ENCODE measurements around the gene ANKEF1.
"Not testable (repeated sequence)": the region's sequence is repeated elsewhere in the genome, so short reads cannot be mapped to it uniquely, and the experiment has no call there.

ANKEF1 gene

DNA sequence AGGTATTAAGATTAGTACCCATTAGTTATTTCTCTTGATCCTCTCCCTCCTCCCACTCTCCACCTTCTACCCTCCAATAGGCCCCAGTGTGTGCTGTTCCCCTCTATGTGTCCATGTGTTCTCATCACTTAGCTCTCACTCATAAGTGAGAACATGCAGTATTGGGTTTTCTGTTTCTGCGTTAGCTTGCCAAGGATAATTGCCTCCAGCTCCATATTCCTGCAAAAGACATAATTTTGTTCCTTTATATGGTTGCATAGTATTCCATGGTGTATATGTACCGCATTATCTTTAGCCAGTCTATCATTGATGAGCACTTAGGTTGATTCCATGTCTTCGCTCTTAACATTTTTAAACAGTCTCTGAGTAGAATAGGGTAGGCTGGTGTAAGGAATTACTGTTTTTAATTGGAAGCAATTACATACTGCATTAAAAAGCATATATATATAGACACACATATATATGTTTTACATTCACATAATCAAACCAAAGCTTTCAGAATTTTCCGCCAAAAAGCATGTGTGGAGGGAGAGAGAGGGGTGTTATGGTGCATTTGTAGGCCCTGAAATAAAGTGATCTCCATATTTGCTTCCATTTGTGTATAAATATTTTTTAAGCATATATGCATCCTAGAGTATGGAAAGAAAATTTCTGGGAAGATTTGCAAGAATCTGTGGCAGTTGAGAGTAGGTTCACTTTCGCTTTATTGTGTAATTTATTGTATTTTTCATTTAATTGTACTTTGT, 709 bp upstream of the ANKEF1 start:
- DNase-seq: peak in 1 of 2 donors; percentile 1

DNA sequence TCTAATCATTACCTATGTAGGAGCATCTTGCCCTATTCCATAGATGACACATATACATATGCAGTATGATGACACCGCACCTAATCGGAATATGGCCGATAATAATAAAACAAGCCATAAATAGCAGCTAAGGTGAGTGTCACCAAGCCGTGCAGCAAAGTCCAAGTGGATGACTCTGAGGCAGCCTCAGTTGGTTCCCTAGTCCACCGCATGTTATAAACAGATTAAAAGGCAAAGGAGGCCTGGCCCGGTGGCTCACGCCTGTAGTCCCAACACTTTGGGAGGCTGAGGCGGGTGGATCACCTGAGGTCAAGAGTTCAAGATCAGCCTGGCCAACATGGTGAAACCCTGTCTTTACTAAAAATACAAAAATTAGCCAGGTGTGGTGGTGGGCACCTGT, 1.5 kb downstream of the ANKEF1 start:
- DNase-seq: not testable (repeated sequence)

- DNase-seq: no peak
Measured at GRCh38 chr20:10040070-10040975, 5.5 kb downstream of the ANKEF1 start.

GRCh38 chr20:10042086-10042485, 7.3 kb downstream of the ANKEF1 start:
- DNase-seq: no peak

- DNase-seq: no peak
Measured at GRCh38 chr20:10047427-10047826, 12.6 kb downstream of the ANKEF1 start.

DNA sequence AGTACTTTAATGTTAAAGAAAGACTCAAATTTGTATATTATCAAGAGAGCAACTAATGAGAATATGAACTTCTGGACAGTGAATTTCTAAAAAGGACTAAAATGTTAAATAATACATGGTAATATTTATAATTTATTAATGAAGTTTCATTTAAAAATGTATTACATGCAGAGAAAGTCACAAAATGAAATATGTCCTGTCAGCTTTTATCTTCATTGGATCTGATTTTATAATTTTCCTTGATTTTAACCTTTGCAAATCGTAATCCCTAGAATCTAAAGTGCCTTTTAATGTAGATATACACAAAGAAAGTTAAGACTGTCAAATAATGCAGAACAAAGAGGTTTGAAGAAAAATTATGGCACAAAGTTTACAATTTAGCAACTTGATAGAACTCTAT, 16.4 kb downstream of the ANKEF1 start:
- DNase-seq: no peak

DNA sequence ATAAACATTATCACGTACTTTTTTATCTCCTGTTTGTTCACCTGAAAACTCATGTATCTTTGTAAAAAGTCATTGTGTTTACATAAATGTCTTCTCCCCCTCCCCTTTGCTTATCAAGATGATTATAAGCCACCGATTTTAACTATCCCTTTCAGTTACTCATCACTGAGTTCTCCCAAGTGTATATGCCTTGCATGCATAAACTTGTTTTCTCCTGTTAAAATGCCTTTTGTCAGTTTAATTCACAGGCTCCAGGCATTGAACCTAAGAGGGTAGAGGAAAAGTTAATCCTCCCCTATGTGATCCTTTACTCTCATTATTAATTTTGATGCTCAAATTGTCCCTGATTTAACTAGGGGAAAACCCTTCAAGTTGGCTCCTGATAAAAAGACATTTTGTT, 24.2 kb downstream of the ANKEF1 start:
- no peak for DNase-seq

GRCh38 chr20:10060226-10060625, 25.4 kb downstream of the ANKEF1 start:
- DNase-seq: peak in 1 of 2 donors; percentile 2

DNA sequence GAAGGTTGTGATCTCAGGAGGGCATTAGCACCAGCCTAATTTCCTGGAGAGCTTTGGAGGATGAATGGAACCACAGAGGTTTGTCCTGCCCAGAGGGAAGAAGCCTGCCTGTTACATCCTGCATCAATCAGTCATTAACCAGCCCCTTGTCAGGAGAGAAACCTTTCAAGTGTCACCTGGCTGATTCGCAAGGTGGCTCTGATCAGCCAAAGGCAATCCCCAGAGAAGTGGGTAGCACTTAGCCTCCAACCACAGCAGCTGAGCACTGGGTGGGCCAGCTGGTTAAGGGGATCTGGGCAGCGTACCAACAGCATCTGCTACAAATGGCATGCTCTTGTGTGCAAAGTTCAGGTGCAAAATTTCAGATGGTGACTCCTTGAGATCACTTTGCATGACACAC, 26.9 kb downstream of the ANKEF1 start:
- DNase-seq: no peak

- no peak for DNase-seq
Measured at GRCh38 chr20:10063482-10063881, 28.7 kb downstream of the ANKEF1 start.

- no peak for DNase-seq
Measured at GRCh38 chr20:10064611-10065010, 29.8 kb downstream of the ANKEF1 start.

DNA sequence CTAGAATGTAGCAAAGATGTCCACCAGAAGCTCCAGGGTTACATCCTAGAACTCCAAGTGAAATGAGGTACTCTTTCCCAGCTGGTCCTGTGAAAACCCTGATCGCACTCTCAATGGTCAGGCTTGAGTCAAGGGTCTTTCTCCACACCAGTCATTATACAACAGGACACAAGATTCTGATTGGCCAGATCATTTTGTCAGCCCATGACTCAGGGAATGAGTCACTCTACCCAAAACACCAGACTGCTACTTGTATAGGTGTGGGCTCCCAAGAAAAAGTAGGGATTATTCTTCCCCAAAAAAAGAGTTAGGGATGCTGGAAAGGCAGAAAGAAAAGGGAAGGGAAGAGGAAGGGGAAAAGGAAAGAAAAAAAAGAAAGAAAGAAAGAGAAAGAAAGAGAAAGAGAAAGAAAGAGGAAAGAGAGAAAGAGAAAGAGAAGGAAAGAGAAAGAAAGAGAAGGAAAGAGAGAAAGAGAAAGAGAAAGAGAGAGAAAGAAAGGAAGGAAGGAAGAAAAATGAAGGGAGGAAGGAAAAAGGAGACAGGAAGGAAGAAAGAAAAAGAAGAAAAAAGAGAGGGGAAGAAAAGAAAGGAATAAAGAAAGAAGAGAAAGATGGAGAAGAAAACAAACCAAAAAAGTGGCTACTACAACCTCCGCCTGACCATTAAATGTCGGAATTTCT, 30.5 kb downstream of the ANKEF1 start:
- no peak for DNase-seq

DNA sequence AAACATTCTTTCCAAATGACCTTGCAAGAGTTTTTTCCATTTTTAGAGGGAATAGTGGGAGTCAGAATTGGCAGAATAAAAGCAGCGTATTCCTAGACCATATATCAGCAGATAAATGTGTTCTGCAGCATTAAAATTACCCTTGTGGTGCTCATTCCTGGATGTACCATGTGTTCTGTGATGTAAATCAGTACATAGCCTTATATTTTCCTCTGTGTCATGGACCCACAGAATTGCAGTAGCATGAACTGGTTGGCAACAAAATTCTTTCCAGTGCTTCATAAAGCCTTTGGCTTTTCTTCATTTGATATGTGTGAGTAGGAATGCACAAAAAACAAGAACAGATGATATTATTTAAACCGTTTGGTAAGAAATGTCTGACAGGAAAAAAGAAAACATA, 32.5 kb downstream of the ANKEF1 start:
- no peak for DNase-seq

GRCh38 chr20:10074513-10074912, 39.7 kb downstream of the ANKEF1 start:
- DNase-seq: no peak

DNA sequence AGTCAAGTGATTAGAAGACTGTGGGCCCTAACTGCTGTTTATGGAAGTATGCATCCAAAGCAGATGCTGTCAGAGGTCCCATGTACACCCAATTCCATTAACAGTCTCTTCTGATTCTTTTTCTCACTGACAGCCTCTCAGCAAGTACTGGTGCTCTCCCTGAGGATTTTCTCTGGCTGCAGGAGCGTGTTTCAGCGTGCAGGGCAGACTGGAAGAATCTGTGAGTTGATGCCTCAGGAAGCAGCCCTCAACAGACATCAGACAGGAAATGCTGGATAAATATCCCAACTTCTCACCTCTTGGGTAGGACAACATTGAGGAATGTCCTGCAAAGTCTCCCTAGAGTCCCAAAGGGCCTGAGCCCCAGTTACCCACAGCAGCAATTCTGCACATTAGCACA, 40.8 kb downstream of the ANKEF1 start:
- no peak for DNase-seq

GRCh38 chr20:10076126-10077080, 41.6 kb downstream of the ANKEF1 start:
- DNase-seq: no peak

- no peak for DNase-seq
Measured at GRCh38 chr20:10077081-10077471, 42.3 kb downstream of the ANKEF1 start.

DNA sequence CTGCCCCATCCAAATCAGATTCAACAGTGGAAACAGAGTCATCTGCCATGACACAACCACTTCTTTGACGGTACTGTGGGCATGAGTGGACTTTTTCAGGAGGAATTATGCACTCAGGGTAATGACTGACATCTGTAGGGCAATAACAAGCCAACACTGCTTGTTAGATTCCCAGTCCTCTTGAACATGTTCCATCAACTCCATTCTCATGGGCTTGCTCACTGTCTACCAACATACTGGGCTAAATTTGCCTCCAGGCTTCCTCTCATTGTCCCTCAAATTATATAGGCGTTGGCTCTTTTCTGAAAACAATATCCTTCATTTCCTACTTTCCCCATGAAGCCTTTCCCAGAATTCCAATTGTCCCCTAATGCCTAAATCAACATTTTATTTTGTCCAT, 43.1 kb downstream of the ANKEF1 start:
- DNase-seq: no peak

DNA sequence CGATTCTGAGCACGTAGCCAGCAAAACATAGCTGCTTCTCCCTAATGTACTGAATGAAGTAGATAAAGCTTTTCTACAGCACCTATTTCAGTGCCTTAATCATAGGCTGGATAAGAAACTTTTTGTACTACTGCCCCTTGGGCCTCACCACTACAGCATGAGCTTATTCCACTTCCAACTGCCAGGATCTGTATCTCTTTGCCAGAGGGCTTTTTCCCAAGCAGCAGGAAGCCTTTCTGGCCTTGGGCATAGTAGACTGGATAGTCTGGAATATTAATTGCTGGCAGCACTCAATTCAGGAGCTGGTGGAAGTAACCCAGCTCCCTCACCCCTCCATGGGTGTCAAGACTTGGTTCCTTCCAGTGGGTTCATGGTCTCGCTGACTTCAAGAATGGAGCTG, 43.6 kb downstream of the ANKEF1 start:
- no peak for DNase-seq

- no peak for DNase-seq
Measured at GRCh38 chr20:10079964-10080363, 45.2 kb downstream of the ANKEF1 start.

DNA sequence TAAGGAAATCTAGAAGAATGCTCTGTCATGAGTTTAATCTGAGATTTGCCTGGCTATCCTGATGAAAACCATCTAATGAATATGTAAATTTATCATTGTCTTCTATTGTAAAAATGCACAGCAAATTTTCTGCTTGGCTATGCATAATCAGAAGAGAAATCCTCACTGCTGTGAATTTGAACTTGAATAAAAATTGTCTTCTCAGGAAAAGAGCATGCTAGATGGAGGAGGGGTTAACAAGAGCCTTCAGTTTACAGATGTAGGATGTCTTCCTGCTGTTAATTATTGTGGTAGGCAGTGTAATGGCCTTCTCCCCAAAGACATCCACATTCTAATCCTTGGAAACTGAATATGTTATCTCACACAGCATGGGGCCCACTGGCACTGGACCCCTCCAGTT, 45.8 kb downstream of the ANKEF1 start:
- DNase-seq: no peak

DNA sequence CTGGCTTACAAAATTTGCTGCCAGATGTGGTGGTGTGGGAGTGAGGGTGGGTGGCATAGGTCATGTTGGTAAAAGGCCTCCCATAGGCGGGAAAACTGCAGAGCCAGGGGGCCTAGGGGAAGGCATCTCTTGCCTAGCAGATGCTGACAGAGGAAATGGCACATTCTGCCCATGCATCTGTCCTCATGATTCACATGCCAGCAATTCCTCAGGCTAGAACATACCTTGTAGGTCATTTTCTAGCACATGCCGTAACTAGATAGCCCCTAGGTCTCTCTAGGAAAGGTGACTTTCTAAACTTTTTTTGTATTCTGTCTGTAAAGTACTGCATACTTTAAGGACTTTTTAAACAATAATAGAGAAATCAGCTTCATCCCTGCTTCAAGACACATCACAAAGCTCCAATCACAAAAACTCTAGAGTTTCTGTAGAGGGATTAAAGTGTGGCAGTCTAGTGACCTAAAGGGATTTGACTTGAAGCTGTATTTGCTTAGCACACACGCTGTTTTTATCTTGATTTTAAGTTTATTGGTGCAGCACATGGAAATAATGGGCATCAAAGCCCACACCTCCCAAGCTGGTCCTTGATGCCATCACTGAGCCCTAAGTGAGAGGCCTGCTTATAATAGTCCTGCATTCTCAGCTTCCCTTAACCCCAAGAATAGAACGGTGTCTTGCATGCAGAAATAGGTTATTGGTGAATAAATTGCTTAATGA, 55.2 kb downstream of the ANKEF1 start:
- no peak for DNase-seq
